ENCODE results near the gene DYNLT5. TPM values are rescaled to one million over a fixed set of nuclear protein-coding genes. Genes with fewer than 3 reads are reported as not detected.

The DYNLT5 gene, protein sequence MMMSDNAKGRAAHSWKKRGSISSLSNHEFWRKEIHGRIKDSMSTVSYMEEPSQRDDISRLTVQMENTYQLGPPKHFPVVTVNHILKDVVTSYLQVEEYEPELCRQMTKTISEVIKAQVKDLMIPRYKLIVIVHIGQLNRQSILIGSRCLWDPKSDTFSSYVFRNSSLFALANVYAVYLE
- total RNA-seq (10 to 100 TPM in 1 of 2 donors, 1 to 10 TPM in 1; 3.3 to 10.3 TPM), polyA plus RNA-seq (under 1 TPM in 1 of 2 donors, not detected in 1; 0.23 TPM)
- long read RNA-seq, donor 1, partial matches to known transcripts = 0 of 3 reads
- long read RNA-seq, donor 1, other reads (novel, unspliced or antisense) = 2 of 3 reads
- long read RNA-seq, donor 2, partial matches to known transcripts = 0 of 3 reads
- long read RNA-seq, donor 2, other reads (novel, unspliced or antisense) = 0 of 3 reads

DNA sequence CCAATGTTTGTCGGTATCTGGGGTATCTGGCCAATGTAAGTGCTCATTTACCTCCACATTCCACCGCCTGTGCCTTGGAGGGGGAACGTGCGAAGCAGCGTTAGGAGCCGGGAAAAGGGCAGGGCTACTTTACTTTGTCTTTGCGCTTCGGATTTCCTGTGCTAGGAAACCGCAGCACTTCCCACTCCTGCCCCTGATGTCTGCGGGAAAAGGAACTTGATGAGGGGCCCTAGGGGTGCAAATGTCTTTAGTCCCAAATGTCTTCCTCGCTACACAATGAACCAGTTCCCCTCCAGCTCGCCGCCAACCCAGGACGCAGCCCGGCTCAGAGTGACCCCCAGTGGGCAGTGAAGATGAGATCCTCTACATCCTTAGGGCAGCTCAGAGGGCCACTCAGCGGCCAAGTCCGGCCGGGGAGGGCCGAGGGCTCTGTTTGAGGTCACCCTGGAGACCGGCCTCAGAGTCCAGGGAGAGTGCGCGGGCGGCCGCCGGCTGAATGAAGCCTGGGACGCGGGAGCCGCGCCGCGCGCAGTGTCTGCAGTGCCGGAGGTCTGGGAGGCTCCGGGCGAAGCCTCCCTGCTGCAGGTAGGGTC lies at the start of gene DYNLT5:
DYNLT5 (plus strand) TSS at position 460 of the 593 bp plus-strand sequence. CDS start 2,200 bp downstream, outside the sequence.
- peak; percentile 86 for ATAC-seq (ENCODE audit: low FRiP score)
- WGBS, 2 donors = 2 to 3% methylated on average over 35 of the region's 35 CpGs
- Histone ChIP-seq H3K36me3 (ENCODE audit: control insufficient read depth in 1 of 2, insufficient read depth in 2 of 2, low read length in 1 of 2) (no peaks in the 10 kb centered on the region), H3K4me1 (ENCODE audit: control insufficient read depth in 1 of 2, insufficient read depth in 2 of 2, low read length in 2 of 2) (no peaks in the 10 kb centered on the region), H3K9me3 (ENCODE audit: control insufficient read depth, low read length) (no peaks in the 10 kb centered on the region), H3K27me3 (ENCODE audit: control insufficient read depth in 1 of 2, insufficient read depth in 2 of 2, low read length in 1 of 2) (no peaks in the 10 kb centered on the region), H3K27ac (ENCODE audit: low read depth in 1 of 2, low read length in 2 of 2) (no peak within 1 kb of the TSS), H3K4me3 (ENCODE audit: low read length in 2 of 2) (peak within 1 kb of the TSS in 1 of 2 donors; percentile 21)
- intact Hi-C loops (cut with DNase I) = no loop called here
- DNase-seq = peak; percentile 82 to 88

DNA sequence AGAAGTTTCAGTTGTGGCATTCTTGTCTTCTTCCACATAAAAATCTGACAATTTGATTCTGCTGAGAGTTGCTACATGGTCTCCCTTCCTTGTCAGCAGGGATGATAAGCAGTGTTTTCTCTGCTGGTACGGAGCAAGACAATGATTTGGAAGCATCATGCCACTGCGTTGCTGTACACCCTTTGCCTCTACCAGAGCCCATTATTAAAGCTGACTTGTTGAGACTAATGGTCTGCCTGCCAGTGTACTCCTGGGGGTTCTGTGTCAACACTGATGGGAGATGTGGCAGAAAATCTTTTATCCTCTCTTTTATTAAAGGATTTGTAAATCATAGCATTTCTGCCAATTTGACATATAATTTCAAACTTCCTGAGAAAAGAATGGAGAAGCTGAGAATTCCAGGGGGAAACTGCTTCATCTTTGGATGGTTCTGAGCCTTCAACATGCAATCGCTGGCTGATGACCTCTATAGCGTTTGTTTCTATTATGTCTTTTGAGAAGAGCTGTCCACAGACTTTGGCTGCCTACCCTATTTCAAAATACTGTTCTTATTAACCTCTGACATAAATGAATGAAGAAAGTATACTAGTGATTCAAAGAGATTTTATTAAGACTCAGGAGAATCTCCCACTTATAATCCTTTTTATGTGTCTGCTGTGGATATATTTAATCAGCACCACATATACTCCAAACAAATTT lies 47.9 kb upstream of the DYNLT5 start:
- H3K4me1 ChIP-seq (ENCODE audit: control insufficient read depth in 1 of 2, insufficient read depth in 2 of 2, low read length in 2 of 2) = no peaks in the 10 kb centered on the region
- H3K27me3 ChIP-seq (ENCODE audit: control insufficient read depth in 1 of 2, insufficient read depth in 2 of 2, low read length in 1 of 2) = no peaks in the 10 kb centered on the region
- peak; percentile 45 for ATAC-seq (ENCODE audit: low FRiP score)
- no peaks in the 10 kb centered on the region for H3K9me3 ChIP-seq (ENCODE audit: control insufficient read depth, low read length)
- no peak overlapping the region for H3K27ac ChIP-seq (ENCODE audit: low read depth in 1 of 2, low read length in 2 of 2)
- no peak overlapping the region for H3K4me3 ChIP-seq (ENCODE audit: low read length in 2 of 2)
- 64% methylated on average over 4 of the region's 4 CpGs for WGBS, 2 donors
- DNase-seq = no peak
- no peaks in the 10 kb centered on the region for H3K36me3 ChIP-seq (ENCODE audit: control insufficient read depth in 1 of 2, insufficient read depth in 2 of 2, low read length in 1 of 2)
- intact Hi-C loops (cut with DNase I) = no loop called here

DNA sequence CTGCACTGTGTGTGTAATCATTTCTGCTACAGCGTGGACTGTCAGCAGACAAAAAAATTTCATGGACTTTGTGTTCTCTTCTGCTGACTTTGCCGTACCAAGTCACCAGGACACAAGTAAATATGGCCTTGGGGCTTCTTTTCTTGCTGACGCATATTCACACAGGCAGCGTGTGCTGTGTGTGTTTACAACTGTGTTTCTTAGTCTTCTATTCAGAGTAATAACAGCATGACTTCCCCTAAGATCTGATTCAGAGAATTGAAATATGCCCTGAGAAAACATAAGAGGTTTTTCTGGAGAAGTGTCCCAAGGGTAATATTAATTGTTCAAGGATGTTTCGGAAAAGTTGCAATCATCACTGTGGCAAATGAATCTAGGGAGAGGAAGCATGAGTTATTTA lies 47.1 kb upstream of the DYNLT5 start:
- Histone ChIP-seq H3K27ac (ENCODE audit: low read depth in 1 of 2, low read length in 2 of 2) (no peak overlapping the region), H3K36me3 (ENCODE audit: control insufficient read depth in 1 of 2, insufficient read depth in 2 of 2, low read length in 1 of 2) (no peaks in the 10 kb centered on the region), H3K4me1 (ENCODE audit: control insufficient read depth in 1 of 2, insufficient read depth in 2 of 2, low read length in 2 of 2) (no peaks in the 10 kb centered on the region), H3K4me3 (ENCODE audit: low read length in 2 of 2) (no peak overlapping the region), H3K9me3 (ENCODE audit: control insufficient read depth, low read length) (no peaks in the 10 kb centered on the region), H3K27me3 (ENCODE audit: control insufficient read depth in 1 of 2, insufficient read depth in 2 of 2, low read length in 1 of 2) (no peaks in the 10 kb centered on the region)
- DNase-seq (no peak), ATAC-seq (ENCODE audit: low FRiP score) (peak; percentile 51)
- intact Hi-C loops (cut with DNase I) = no loop called here
- 46 to 58% methylated on average over 5 of the region's 5 CpGs for WGBS, 2 donors

DNA sequence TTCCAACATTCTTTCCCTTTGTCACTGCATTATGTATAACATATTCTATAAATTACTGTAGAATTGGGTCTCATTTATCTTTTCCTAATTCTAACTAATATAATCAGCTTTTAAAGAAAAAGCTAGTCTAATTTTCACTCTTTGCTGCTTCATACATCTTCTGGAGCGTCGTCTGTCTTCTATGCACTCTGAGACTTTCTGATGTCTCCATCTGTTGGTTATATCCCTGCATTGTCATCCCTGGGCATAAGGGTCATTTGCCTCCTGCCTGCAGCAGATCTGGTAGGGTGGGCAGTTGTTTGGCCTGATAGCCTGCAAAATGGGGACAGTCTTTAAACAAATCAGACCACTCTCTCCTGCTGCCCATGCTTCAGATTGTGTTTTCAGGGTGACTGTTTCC lies 40.8 kb upstream of the DYNLT5 start:
- Histone ChIP-seq H3K4me3 (ENCODE audit: low read length in 2 of 2) (no peak overlapping the region), H3K27me3 (ENCODE audit: control insufficient read depth in 1 of 2, insufficient read depth in 2 of 2, low read length in 1 of 2) (no peaks in the 10 kb centered on the region), H3K4me1 (ENCODE audit: control insufficient read depth in 1 of 2, insufficient read depth in 2 of 2, low read length in 2 of 2) (no peaks in the 10 kb centered on the region), H3K27ac (ENCODE audit: low read depth in 1 of 2, low read length in 2 of 2) (no peak overlapping the region), H3K36me3 (ENCODE audit: control insufficient read depth in 1 of 2, insufficient read depth in 2 of 2, low read length in 1 of 2) (no peaks in the 10 kb centered on the region), H3K9me3 (ENCODE audit: control insufficient read depth, low read length) (no peaks in the 10 kb centered on the region)
- ATAC-seq (ENCODE audit: low FRiP score) = no peak
- intact Hi-C loops (cut with DNase I) = no loop called here
- DNase-seq = no peak
- WGBS, 2 donors = 24 to 25% methylated on average over 2 of the region's 2 CpGs

DNA sequence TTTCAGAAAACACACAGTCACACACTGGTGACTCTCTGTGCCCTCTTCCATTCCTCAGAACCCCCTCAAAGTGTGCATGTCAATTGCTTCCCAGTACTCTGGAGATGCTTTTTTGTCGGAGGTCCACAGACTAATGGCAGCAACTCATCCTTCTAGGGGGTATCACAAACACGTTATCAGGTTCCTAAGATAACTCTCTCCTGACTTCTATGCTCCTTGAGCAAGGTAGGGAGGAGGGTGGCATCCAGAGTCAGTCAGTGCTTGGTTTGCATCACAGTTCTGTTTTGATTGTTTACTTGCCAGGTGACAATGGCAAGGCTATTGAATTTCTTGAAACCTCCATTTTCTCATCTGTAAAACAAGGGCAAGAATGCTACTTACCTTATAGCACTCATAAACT lies 39.4 kb upstream of the DYNLT5 start:
- Histone ChIP-seq H3K4me1 (ENCODE audit: control insufficient read depth in 1 of 2, insufficient read depth in 2 of 2, low read length in 2 of 2) (no peaks in the 10 kb centered on the region), H3K36me3 (ENCODE audit: control insufficient read depth in 1 of 2, insufficient read depth in 2 of 2, low read length in 1 of 2) (no peaks in the 10 kb centered on the region), H3K27ac (ENCODE audit: low read depth in 1 of 2, low read length in 2 of 2) (no peak overlapping the region), H3K4me3 (ENCODE audit: low read length in 2 of 2) (no peak overlapping the region), H3K9me3 (ENCODE audit: control insufficient read depth, low read length) (no peaks in the 10 kb centered on the region), H3K27me3 (ENCODE audit: control insufficient read depth in 1 of 2, insufficient read depth in 2 of 2, low read length in 1 of 2) (no peaks in the 10 kb centered on the region)
- no peak for ATAC-seq (ENCODE audit: low FRiP score)
- WGBS, 2 donors = 61 to 63% methylated on average over 2 of the region's 2 CpGs
- no peak for DNase-seq
- intact Hi-C loops (cut with DNase I) = no loop called here

DNA sequence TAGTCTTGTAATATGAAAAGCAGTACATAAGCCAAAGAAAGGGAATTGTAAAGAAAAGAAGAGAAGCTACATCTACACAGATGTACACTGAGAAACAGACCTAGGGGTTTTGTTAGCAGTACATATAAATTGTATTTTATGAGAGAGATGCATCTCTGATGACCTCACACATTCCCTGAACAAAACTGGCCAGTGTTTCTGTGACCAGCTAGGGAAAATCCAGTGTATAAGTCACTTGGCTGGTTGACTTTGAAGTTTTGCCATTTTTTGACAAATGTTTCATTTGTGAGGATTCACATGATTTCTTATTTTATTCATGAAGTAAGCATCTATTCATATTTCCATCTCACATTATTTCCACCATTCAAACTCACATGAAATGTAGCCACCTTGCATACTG lies 28.3 kb upstream of the DYNLT5 start:
- Histone ChIP-seq H3K4me1 (ENCODE audit: control insufficient read depth in 1 of 2, insufficient read depth in 2 of 2, low read length in 2 of 2) (peaks cover 0 to 3% of the 10 kb centered on the region in 2 donors), H3K9me3 (ENCODE audit: control insufficient read depth, low read length) (no peaks in the 10 kb centered on the region), H3K36me3 (ENCODE audit: control insufficient read depth in 1 of 2, insufficient read depth in 2 of 2, low read length in 1 of 2) (no peaks in the 10 kb centered on the region), H3K4me3 (ENCODE audit: low read length in 2 of 2) (no peak overlapping the region), H3K27me3 (ENCODE audit: control insufficient read depth in 1 of 2, insufficient read depth in 2 of 2, low read length in 1 of 2) (no peaks in the 10 kb centered on the region), H3K27ac (ENCODE audit: low read depth in 1 of 2, low read length in 2 of 2) (no peak overlapping the region)
- no peak for ATAC-seq (ENCODE audit: low FRiP score)
- intact Hi-C loops (cut with DNase I) = loop anchor here (5.0 to 10.0 kb wide), 5 partner anchors 109 to 469 kb away; partner anchors contain the start of gene SGIP1 (in 1 of the 2)
- DNase-seq = no peak

DNA sequence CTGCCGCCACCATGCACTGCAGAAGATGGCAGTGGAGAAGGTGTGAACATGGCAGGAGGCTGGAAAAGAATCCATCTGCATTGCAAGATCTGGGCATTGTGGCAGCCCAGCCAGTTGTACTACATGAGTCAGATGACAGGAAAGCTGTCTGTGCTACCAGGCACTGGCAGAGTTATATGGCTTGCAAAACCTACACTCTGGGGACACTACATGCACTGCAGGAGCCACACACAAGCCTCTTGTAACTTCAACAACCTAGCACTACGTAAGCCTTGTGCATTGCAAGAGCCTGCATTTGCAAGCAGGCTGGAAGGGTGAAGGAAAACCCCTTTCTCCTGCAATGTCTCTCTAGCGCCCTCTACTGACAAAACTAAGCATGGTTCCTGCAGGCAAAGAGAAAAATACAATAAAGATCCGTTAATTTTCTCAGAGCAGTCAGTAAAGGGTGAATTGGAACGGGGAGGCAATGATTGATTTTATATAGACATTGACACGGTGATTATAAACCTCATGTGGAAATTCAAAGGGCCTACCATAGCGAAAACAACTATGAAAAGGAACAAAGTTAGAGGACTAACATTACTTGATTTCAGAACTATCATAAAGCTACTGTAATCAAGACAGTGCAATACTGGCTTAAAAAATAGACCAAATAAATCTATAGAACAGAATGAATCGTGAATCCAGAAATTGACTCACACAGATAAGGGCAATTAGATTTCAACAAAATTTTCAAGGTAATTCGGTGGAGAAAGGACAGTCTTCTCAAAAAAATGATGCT lies 26.2 kb upstream of the DYNLT5 start:
- WGBS, 2 donors = 26% methylated on average over 9 of the region's 9 CpGs
- H3K4me1 ChIP-seq (ENCODE audit: control insufficient read depth in 1 of 2, insufficient read depth in 2 of 2, low read length in 2 of 2) = peaks cover 0 to 3% of the 10 kb centered on the region in 2 donors
- ATAC-seq (ENCODE audit: low FRiP score) = peak; percentile 85
- DNase-seq = peak; percentile 37 to 58
- intact Hi-C loops (cut with DNase I) = loop anchor here (5.0 to 10.0 kb wide), 6 partner anchors 39 to 471 kb away; partner anchors contain the start of gene SGIP1 (in 2 of the 2)
- no peak overlapping the region for H3K27ac ChIP-seq (ENCODE audit: low read depth in 1 of 2, low read length in 2 of 2)
- no peak overlapping the region for H3K4me3 ChIP-seq (ENCODE audit: low read length in 2 of 2)
- H3K27me3 ChIP-seq (ENCODE audit: control insufficient read depth in 1 of 2, insufficient read depth in 2 of 2, low read length in 1 of 2) = no peaks in the 10 kb centered on the region
- H3K36me3 ChIP-seq (ENCODE audit: control insufficient read depth in 1 of 2, insufficient read depth in 2 of 2, low read length in 1 of 2) = peaks cover 0 to 4% of the 10 kb centered on the region in 2 donors
- H3K9me3 ChIP-seq (ENCODE audit: control insufficient read depth, low read length) = no peaks in the 10 kb centered on the region

DNA sequence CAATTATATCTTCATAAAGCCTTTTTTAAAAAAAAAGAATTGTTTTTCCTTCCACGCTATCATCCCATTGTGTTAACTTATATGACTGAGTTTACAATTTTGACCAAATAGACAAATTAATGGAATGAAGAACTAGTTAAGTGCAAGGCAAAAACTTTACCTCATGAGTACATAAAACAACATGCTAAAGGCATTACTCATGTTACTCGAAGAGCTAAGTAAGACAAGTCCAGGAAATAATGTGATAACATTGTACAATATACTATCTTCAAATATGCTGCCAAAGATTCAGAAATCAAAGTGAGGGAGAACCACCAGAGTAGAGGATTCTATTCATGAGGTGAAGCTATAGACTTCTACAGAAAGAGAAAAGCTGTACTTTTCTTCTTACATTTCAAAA lies 24.2 kb upstream of the DYNLT5 start:
- ATAC-seq (ENCODE audit: low FRiP score) = no peak
- Histone ChIP-seq H3K36me3 (ENCODE audit: control insufficient read depth in 1 of 2, insufficient read depth in 2 of 2, low read length in 1 of 2) (peaks cover 0 to 4% of the 10 kb centered on the region in 2 donors), H3K4me3 (ENCODE audit: low read length in 2 of 2) (no peak overlapping the region), H3K27me3 (ENCODE audit: control insufficient read depth in 1 of 2, insufficient read depth in 2 of 2, low read length in 1 of 2) (no peaks in the 10 kb centered on the region), H3K27ac (ENCODE audit: low read depth in 1 of 2, low read length in 2 of 2) (no peak overlapping the region), H3K9me3 (ENCODE audit: control insufficient read depth, low read length) (no peaks in the 10 kb centered on the region), H3K4me1 (ENCODE audit: control insufficient read depth in 1 of 2, insufficient read depth in 2 of 2, low read length in 2 of 2) (peaks cover 0 to 3% of the 10 kb centered on the region in 2 donors)
- DNase-seq = no peak
- 50 to 54% methylated on average over 2 of the region's 2 CpGs for WGBS, 2 donors
- intact Hi-C loops (cut with DNase I) = loop anchor here (5.0 to 10.0 kb wide), 6 partner anchors 41 to 473 kb away; partner anchors contain the start of gene SGIP1 (in 2 of the 2)
